Cortex of kidney (tissue), 1 donor: ENCODE measurements around the gene MIER2.

Experiments
- DNase-seq: peaks from one replicate; lab custom pipeline; 2025; lab: John Stamatoyannopoulos, UW

The MIER2 gene

GRCh38 chr19:307793-308420 is 36.7 kb downstream of the MIER2 start:
- no peak for DNase-seq

- no peak for DNase-seq
Measured at GRCh38 chr19:307111-307531, 37.5 kb downstream of the MIER2 start.

GRCh38 chr19:306151-306900 is 38.3 kb downstream of the MIER2 start:
- DNase-seq: no peak

GRCh38 chr19:305240-306150 is 39.1 kb downstream of the MIER2 start:
- DNase-seq: no peak

GRCh38 chr19:296476-297225 is 47.9 kb downstream of the MIER2 start:
- no peak for DNase-seq

- no peak for DNase-seq
Measured at GRCh38 chr19:295687-296370, 48.8 kb downstream of the MIER2 start.

- no peak for DNase-seq
Measured at GRCh38 chr19:294946-295686, 49.5 kb downstream of the MIER2 start.

GRCh38 chr19:294341-294945 is 50.2 kb downstream of the MIER2 start:
- DNase-seq: no peak

- DNase-seq: no peak
Measured at GRCh38 chr19:293436-294110, 51.0 kb downstream of the MIER2 start.

- no peak for DNase-seq
Measured at GRCh38 chr19:292951-293350, 51.6 kb downstream of the MIER2 start.

- DNase-seq: no peak
Measured at GRCh38 chr19:292281-292884, 52.2 kb downstream of the MIER2 start.

GRCh38 chr19:291561-292280 is 52.9 kb downstream of the MIER2 start:
- DNase-seq: no peak

- no peak for DNase-seq
Measured at GRCh38 chr19:291006-291521, 53.5 kb downstream of the MIER2 start, which contains the start of gene PLPP2. Gene PLPP2, minus strand, starts transcription at chr19:291403. Its CDS starts 67 bp downstream, at chr19:291336.

GRCh38 chr19:290372-291005 is 54.1 kb downstream of the MIER2 start:
- no peak for DNase-seq

- no peak for DNase-seq
Measured at GRCh38 chr19:289651-290371, 54.8 kb downstream of the MIER2 start.

GRCh38 chr19:288911-289310 is 55.7 kb downstream of the MIER2 start:
- DNase-seq: no peak

- no peak for DNase-seq
Measured at GRCh38 chr19:287381-287871, 57.2 kb downstream of the MIER2 start.
